Endothelial cell (in vitro differentiated cells): ENCODE data around the gene KIAA1671. TPM values are rescaled to one million over a fixed set of nuclear protein-coding genes. Genes with fewer than 3 reads are reported as not detected.
A peak's percentile ranks its signal among the peaks of the same experiment; 100 is the strongest.
"Not testable (repeated sequence)": the region's sequence is repeated elsewhere in the genome, so short reads cannot be mapped to it uniquely, and the experiment has no call there.

Source experiments
- DNase-seq: peaks from one replicate; pipeline ENCODE4 v3.0.0; 2021; ENCODE audit warnings: low spot score
- H3K27ac Mint-ChIP-seq: one replicate; pipeline ENCODE4 v1.8.0; 2021; ENCODE audit warnings: mixed read lengths, inconsistent platforms; ENCODE audit not compliant: unreplicated experiment
- H3K27me3 Mint-ChIP-seq: one replicate; pipeline ENCODE4 v1.8.0; 2021; ENCODE audit warnings: mild to moderate bottlenecking, moderate library complexity, mixed read lengths, inconsistent platforms; ENCODE audit not compliant: unreplicated experiment
- H3K36me3 Mint-ChIP-seq: one replicate; pipeline ENCODE4 v1.8.0; 2021; ENCODE audit warnings: mild to moderate bottlenecking, low read depth, mixed read lengths, inconsistent platforms; ENCODE audit not compliant: unreplicated experiment
- H3K4me1 Mint-ChIP-seq: one replicate; pipeline ENCODE4 v1.8.0; 2021; ENCODE audit warnings: mild to moderate bottlenecking, mixed read lengths, inconsistent platforms; ENCODE audit not compliant: unreplicated experiment
- H3K4me3 Mint-ChIP-seq: one replicate; pipeline ENCODE4 v1.8.0; 2021; ENCODE audit warnings: mild to moderate bottlenecking, mixed read lengths, inconsistent platforms; ENCODE audit not compliant: unreplicated experiment
- H3K9me3 Mint-ChIP-seq: one replicate; pipeline ENCODE4 v1.8.0; 2021; ENCODE audit warnings: mixed read lengths, inconsistent platforms; ENCODE audit not compliant: unreplicated experiment
- long read RNA-seq: library from polyadenylated mRNA; unstranded; transcript quantifications from one replicate; pipeline ENCODE4 v2.0.0, GENCODE V29; 2020; ENCODE audit not compliant: unreplicated experiment
- total RNA-seq: library from RNA; stranded (reverse); fragmentation: NEBNext Ultra II Directional; extraction: Animal tissue kit (Norgen Biotek cat#: 25700); gene quantifications from one replicate; pipeline ENCODE4 v1.2.1, GENCODE V29; 2021; ENCODE audit not compliant: unreplicated experiment
- TF ChIP-seq, protein P1 (sequence below): fragments of 200-600 bp; sonication (generic); IDR thresholded peaks from one replicate; pipeline ENCODE4 v1.5.0; 2021; ENCODE audit warnings: antibody characterized with exemption; ENCODE audit not compliant: unreplicated experiment

The KIAA1671 gene
- total RNA-seq, result 92.1 TPM
- long read RNA-seq, full-length matches to known transcripts, result 1 of 2 reads
- long read RNA-seq, partial matches to known transcripts, result 0 of 2 reads
- long read RNA-seq, other reads (novel, unspliced or antisense), result 1 of 2 reads

DNA sequence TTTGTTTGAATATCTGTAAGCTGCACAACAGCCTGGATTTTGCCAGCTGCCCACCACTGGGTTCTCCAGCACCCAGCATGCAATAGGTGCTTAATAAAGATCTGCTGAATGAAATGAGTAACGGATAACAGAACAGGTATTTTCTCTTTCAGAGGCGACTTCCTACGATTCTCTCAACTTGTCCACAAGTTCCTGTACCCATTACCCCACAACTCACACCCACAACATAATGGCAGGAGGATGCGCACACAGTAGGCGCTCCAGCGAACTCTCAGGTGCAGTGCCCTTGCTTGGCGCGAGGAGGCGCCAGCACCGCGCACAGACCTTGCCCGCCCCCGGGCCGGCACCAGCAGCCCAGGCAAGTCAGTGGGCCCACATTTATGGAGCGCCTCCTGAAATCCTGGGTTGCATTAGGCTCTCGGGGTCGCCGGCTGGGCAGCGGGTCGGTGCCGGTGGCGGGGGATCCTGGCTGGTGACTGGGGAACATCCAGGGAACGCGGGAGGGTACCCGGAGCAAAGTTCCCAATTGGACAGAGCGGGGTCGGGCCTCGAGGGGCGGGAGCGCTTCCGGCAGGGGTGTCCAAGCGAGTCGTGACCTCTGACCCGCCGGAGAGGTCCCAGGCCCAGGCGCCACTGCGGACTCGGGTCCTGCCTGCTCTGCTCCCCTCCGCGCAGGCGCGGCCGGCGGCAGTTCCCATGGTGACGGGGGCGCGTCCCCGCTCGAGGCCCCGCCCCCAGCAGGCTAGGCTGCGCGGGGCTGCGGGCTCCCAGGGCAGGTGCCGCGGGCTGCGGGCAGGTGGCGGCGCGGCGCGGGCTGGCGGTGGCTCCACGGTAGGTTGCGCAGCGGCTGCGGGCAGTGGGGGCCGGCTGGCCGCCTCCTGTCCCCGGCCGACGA, at the start of gene KIAA1671:
TSS of gene KIAA1671 (plus strand) at position 775 of the 895 bp plus-strand sequence. CDS start 75,284 bp downstream, outside the sequence.
- Mint-ChIP-seq H3K4me1 (peaks cover 37% of the 10 kb centered on the region), H3K27me3 (peaks cover 8% of the 10 kb centered on the region), H3K4me3 (peak within 1 kb of the TSS; percentile 99), H3K9me3 (no peaks in the 10 kb centered on the region), H3K36me3 (no peaks in the 10 kb centered on the region), H3K27ac (peak within 1 kb of the TSS; percentile 99)
- TF ChIP-seq, protein P1, sequence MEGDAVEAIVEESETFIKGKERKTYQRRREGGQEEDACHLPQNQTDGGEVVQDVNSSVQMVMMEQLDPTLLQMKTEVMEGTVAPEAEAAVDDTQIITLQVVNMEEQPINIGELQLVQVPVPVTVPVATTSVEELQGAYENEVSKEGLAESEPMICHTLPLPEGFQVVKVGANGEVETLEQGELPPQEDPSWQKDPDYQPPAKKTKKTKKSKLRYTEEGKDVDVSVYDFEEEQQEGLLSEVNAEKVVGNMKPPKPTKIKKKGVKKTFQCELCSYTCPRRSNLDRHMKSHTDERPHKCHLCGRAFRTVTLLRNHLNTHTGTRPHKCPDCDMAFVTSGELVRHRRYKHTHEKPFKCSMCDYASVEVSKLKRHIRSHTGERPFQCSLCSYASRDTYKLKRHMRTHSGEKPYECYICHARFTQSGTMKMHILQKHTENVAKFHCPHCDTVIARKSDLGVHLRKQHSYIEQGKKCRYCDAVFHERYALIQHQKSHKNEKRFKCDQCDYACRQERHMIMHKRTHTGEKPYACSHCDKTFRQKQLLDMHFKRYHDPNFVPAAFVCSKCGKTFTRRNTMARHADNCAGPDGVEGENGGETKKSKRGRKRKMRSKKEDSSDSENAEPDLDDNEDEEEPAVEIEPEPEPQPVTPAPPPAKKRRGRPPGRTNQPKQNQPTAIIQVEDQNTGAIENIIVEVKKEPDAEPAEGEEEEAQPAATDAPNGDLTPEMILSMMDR, result peak; percentile 96
- peak; percentile 96 for DNase-seq

DNA sequence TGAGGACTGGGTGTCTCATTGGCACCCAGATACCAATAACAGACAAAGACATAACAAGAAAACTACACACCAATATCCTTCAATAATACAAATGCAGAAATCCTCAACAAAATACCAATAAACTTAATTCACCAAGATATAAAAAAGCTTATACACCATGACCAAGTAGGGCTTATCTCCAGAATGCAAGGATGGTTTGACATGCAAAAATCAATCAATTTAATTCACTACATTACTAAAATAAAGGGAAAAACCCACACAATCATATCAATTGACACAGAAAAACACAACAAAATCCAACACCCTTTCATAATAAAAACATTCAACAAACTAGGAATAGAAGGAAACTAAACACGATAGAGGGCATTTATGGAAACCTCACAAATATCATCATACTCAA, 46.6 kb upstream of the KIAA1671 start:
- Mint-ChIP-seq H3K4me1 (no peaks in the 10 kb centered on the region), H3K36me3 (peaks cover 22% of the 10 kb centered on the region), H3K27ac (no peak overlapping the region), H3K4me3 (no peak overlapping the region), H3K27me3 (no peaks in the 10 kb centered on the region), H3K9me3 (peaks cover 9% of the 10 kb centered on the region)
- TF ChIP-seq, protein P1, result no peak
- no peak for DNase-seq

DNA sequence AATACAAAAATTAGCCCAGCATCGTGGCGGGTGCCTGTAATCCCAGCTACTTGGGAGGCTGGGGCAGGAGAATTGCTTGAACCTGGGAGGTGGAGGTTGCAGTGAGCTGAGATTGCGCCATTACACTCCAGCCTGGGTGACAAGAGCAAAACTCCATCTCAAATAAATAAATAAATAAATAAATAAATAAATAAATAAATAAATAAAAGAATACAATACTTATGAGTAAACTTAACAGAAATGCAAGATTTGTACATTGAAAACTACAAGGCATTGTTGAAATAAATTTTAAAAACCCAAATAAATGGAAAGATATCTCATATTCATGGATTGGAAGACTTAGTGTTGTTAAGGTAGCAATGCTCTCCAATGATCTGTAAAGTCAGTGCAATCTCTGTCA, 45.4 kb upstream of the KIAA1671 start:
- H3K4me3 Mint-ChIP-seq, H3K27me3 Mint-ChIP-seq, H3K4me1 Mint-ChIP-seq, DNase-seq, H3K27ac Mint-ChIP-seq, H3K9me3 Mint-ChIP-seq: not testable (repeated sequence)
- H3K36me3 Mint-ChIP-seq, result peaks cover 22% of the 10 kb centered on the region

DNA sequence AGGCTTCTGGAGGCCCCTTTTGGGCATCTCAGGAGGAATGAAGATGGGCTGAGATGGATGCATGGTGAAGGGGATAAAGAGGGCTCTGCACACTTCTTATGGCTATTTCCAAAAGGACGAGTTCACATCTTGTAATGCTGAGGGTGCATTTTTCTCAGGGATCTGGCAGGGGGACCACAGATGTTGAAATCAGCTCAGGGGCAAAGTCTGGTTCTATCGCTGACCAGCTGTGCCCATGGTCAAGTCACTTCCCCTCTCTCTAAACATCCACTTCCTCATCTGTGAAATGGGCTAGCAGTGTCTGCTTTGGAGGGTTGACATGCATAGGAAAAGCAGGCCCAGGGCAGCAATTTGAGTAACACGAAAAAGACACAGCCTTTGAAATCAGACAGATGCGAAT, 32.5 kb upstream of the KIAA1671 start:
- Mint-ChIP-seq H3K4me1 (no peaks in the 10 kb centered on the region), H3K27ac (no peak overlapping the region), H3K36me3 (no peaks in the 10 kb centered on the region), H3K9me3 (no peaks in the 10 kb centered on the region), H3K4me3 (no peak overlapping the region), H3K27me3 (no peaks in the 10 kb centered on the region)
- no peak for DNase-seq
- TF ChIP-seq, protein P1, result no peak

DNA sequence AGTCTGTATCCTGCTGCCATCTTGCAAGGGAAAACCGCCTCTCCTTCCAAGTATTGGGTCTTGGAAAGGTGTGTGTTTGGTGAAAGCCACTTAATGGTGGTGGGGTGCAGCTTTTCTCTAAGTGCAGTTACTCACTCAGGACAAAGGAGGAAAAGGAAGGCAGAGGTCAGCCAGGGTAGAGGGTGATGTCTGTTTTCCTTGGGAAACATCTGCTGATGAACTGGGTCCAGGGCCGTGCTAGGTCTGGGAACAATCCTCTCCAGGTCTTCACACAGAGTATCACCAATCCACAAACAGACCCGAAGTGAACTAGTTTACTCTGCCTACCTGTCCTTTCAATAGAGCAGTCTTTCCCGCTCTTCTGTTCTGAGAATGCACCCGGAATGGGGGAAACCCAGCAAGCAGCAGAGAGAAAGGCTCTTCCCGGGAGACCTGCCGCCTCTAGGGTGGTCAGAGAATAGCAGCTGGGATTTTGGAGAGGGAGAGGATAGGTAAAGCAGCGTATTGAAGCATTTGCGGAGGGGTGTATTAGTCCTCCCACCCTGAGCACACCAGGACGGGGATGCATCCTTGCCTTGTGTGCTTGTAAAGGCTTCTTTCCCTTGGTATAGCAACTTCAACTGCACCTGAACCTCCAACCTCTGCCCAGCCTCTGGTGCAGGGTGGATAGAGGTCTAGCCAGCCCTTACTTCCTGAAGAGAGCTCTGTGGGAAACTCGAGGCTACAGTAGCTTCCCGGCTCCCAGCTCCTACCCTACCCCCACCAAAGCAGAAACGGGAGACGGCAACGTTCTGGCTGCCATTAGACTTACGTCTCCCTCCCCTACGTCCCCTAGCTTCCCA, 26.7 kb upstream of the KIAA1671 start:
- Mint-ChIP-seq H3K9me3 (no peaks in the 10 kb centered on the region), H3K36me3 (peaks cover 3% of the 10 kb centered on the region), H3K4me1 (peaks cover 13% of the 10 kb centered on the region), H3K4me3 (no peak overlapping the region), H3K27me3 (peaks cover 3% of the 10 kb centered on the region), H3K27ac (peak overlapping the region; percentile 71)
- no peak for DNase-seq
- TF ChIP-seq, protein P1, result no peak
